GM18511 (cell line): Measurements from ENCODE around the gene OPN3.

Source experiments
- ATAC-seq: cut with Tn5 transposase; IDR thresholded peaks from one replicate; pipeline ENCODE4 v1.9.1; 2021; ENCODE audit warnings: mild to moderate bottlenecking, moderate library complexity; ENCODE audit not compliant: unreplicated experiment

OPN3 gene

GRCh38 chr1:241591736-241592135 is 48.4 kb downstream of the OPN3 start:
- ATAC-seq: no peak

DNA sequence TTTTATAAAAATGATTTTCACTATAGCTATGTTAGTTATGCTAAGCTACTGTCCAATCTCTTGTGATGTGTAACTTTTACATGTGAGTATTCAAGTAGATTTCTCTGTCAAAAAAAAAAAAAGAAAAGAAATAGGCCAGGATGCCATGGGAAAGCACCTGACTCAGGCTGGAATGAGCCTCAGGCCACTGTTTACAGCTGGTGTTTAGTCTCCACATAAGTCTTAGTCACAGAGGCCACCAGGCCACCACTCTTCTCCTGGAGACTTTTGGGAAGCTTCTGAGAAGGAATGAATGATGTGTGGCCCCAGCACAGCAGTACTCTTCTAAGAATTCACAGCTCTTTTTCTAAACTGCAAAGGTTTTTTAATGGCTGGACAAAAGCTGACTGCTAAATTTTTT is 48.9 kb downstream of the OPN3 start:
- no peak for ATAC-seq

GRCh38 chr1:241590719-241591118 is 49.5 kb downstream of the OPN3 start:
- ATAC-seq: no peak

DNA sequence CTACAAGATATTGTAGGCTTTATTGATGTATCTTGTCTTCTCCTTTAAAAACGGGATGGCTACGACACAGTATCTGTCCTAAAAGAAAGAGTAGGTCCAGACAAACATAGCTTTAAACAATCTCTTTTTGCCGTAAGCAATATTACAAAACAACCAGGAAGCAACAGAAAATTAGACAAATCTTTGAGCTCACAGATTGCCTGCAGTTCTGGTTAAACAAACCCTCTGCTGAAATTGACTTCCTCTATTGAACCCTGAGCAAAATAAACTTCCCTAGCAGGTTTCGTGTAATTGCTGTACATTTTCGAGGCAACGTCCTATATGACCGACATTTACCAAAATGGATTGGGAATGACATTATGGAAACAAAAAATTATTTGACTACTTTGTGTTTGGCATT is 50.6 kb downstream of the OPN3 start:
- no peak for ATAC-seq

- ATAC-seq: no peak
Observed at GRCh38 chr1:241586905-241587512, 53.2 kb downstream of the OPN3 start.

DNA sequence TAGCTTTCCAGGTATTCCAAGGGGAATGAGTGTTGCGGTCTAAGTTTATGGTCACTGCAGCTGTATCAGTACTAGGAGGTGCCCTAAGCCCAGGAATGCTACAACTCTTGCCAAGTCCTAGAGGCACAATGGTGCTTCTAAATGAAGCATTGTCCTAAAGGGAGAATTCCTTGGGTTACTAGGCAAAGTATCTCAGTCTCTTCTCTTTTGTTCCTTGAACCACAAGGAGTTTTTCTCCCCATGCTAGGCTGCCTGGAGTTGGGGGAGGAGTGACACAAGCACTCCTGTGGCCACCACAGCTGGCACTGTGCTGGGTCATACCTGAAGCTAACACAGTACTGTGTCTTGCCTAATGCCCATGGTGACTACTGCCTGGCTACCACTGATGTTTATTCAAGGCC is 57.2 kb downstream of the OPN3 start:
- ATAC-seq: no peak

- no peak for ATAC-seq
Observed at GRCh38 chr1:241579434-241579833, 60.7 kb downstream of the OPN3 start.

- ATAC-seq: no peak
Observed at GRCh38 chr1:241574154-241574553, 66.0 kb downstream of the OPN3 start.

- ATAC-seq: no peak
Observed at GRCh38 chr1:241569848-241570247, 70.3 kb downstream of the OPN3 start.

DNA sequence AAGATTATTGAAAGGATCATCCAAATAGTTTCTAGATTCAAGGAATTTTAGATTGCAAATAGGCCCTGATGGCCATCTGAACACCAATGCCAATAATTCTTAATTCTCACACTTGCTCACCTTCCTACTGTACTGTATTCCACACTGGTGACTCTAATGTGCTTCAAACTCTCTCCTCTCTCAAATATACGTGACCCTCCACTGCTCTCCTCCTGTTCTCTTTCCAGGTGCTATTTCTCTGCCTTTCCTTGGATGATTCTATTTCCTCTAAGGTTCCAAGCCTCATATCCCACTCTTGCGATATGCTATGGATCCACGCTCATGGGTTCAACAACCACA is 79.4 kb downstream of the OPN3 start:
- ATAC-seq: no peak

DNA sequence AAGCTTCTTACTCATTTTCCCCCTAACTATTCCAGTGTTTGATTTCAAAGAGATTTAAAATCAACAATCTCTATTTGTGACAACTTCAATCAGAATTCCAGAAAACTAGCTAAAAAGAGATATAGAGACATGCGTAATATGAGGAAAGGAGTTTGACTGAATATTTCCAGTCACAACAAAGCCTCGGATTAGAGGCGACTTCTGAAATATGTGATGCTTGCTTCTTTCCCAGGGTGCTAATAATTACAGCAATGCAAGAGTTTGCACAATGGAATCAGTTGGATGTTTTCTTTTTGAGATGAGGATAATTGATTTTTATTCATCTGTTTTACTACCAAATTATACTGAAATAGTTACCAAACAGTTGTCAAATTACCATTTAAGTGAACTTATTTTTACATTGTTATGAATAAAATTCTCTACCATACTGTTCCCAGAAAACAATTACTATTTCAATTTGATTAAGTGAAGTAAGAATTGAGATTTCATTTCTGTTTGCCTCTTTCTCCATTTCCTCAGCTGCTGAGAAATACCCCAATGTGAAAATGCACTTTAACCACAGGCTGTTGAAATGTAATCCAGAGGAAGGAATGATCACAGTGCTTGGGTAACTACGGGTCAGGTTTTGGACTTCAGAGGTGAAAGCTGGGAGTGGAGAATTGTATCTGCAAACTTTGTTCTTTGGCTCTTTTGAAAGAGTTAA is 79.9 kb downstream of the OPN3 start:
- ATAC-seq: no peak

DNA sequence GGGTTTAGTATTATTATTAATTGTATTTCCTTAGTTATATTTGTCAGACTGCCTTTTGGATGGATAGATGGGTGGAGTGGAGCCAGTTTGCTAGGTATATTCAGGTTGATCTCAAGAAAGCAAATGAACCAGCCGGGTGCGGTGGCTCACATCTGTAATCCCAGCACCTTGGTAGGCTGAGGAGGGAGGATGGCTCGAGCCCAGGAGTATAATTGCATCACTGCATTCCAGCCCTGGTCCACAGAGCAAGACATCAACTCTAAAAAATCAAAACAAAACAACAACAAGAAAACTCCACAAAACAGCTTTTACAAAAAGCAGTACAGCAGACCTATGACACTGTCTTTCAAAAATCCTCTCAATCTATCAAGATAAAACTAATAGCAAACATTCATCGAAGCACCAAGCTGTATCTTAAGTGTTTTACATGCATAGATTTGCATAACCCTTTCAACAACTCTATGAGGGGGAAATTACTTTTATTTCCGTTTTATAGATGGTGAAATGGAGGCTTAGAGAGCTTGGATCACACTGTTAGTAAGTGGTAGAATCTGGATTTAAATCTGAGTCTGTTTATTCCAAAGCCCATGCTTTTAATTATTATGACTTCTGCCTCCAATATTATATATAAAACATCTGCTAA is 82.5 kb downstream of the OPN3 start:
- no peak for ATAC-seq

GRCh38 chr1:241557031-241557430 is 83.1 kb downstream of the OPN3 start:
- no peak for ATAC-seq

- ATAC-seq: no peak
Observed at GRCh38 chr1:241555526-241555925, 84.6 kb downstream of the OPN3 start.

DNA sequence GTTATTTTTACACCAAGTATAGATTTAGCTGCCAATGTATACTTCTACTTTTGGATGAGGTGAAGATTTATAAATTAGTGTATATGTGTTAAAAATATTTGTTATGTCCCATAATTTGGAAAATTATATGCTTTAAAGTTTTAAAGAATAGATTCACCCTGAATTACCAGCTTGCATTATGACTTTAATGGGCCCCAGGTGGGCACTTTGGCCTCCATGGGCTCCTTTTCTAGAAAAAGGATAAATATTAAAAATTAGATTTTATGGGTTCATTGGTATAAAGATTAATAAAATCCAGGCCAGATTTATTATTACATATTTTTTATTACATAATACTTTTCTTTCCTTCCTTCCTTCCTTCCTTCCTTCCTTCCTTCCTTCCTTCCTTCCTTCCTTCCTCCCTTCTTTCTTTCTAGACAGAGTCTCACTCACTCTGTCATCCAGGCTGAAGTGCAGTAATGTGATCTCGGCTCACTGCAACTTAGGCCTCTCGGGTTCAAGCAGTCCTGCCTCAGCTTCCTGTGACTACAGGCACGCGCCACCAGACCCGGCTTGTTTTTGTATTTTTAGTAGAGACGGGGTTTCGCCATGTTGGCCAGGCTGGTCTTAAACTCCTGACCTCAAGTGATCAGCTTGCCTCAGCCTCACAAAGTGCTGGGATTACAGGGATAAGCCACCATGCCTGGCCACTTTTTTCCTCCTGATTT is 86.1 kb downstream of the OPN3 start:
- ATAC-seq: no peak

GRCh38 chr1:241551759-241552638 is 88.2 kb downstream of the OPN3 start:
- peak; percentile 86 for ATAC-seq

DNA sequence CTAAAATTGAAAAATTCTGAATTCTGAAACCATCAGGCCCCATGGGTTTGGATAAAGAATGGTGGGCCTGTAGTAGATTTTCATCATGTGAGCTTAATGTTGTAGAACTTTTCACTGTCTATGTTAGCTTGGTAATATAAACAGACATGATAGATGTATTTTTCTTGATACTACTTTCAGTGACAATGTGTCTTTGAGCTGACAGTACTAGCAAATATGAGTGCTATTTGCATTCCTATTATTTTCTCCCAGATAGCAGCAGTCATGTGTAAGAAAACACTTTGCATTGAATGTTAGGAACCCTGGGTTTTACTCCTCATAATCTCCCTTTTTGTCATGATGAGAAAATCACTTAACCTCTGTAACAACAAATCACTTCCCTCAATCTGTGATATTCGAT is 89.9 kb downstream of the OPN3 start:
- ATAC-seq: no peak

- ATAC-seq: no peak
Observed at GRCh38 chr1:241548008-241548407, 92.2 kb downstream of the OPN3 start.
